Spleen (tissue), 7 donors: ENCODE measurements around the gene KDM6A.

ENCODE experiments used
- CTCF ChIP-seq, 11 experiments: fragments of 200-600 bp in 7 of 11; fragments of 450-650 bp in 4 of 11; sonication (generic) in 4 of 11; IDR thresholded peaks in 8 of 11; conservative IDR thresholded peaks in 3 of 11; 1 replicate in 7 of 11; 2 replicates in 4 of 11; pipeline versions ENCODE4 v1.4.0 to v1.8.0; 2016 to 2021; ENCODE audit warnings: antibody characterized with exemption in 11 of 11, inconsistent platforms in 4 of 11, mild to moderate bottlenecking in 1 of 11
- POLR2A ChIP-seq, 3 donors: fragments of 450-650 bp; IDR thresholded peaks; one replicate each; pipeline ENCODE4 v1.5.1; 2017; ENCODE audit warnings: antibody characterized with exemption in 3 of 3, mild to moderate bottlenecking in 1 of 3
- donor health status: DM: no; HTN: no; CAD: no; lungs with moderate emphysema.
- donor health status: DM: no; HTN: no; CAD: no.
- donor health status: DM: no; HTN: no; CAD: no.

- TF ChIP-seq POLR2A (IDR thresholded peaks at IDR 0.05) (no peak), CTCF (IDR thresholded peaks at IDR 0.05 in 8 of 11, conservative IDR thresholded peaks at IDR 0.05 in 3 of 11) (no peak)
These were observed 149.2 kb downstream of the KDM6A start for GRCh38 chrX:45022150-45022549.
